HUDEP-2 (cell line): ENCODE results near the gene GGTLC2.
A peak's percentile ranks its signal among the peaks of the same experiment; 100 is the strongest.
"Not testable (repeated sequence)": the region's sequence is repeated elsewhere in the genome, so short reads cannot be mapped to it uniquely, and the experiment has no call there.

Experiments
- DNase-seq, 76 experiments: peaks; one replicate each; lab custom pipeline; 2025; ENCODE audit not compliant: unreplicated experiment in 76 of 76; lab: John Stamatoyannopoulos, UW

The GGTLC2 gene

GRCh38 chr22:22644314-22644713 is at the start of gene GGTLC2:
Gene GGTLC2, plus strand, starts transcription at chr22:22644614. Its CDS starts 1,732 bp downstream, at chr22:22646346.
- not testable (repeated sequence) for DNase-seq

GRCh38 chr22:22595001-22595835 is 49.2 kb upstream of the GGTLC2 start:
- DNase-seq, result no peak

- no peak for DNase-seq
Observed at GRCh38 chr22:22598144-22598543, 46.3 kb upstream of the GGTLC2 start.

GRCh38 chr22:22599248-22599647 is 45.2 kb upstream of the GGTLC2 start:
- no peak for DNase-seq

GRCh38 chr22:22600531-22601261 is 43.7 kb upstream of the GGTLC2 start:
- DNase-seq, result no peak

- no peak for DNase-seq
Observed at GRCh38 chr22:22603470-22603947, 40.9 kb upstream of the GGTLC2 start.

GRCh38 chr22:22604326-22605073 is 39.9 kb upstream of the GGTLC2 start:
- DNase-seq, result no peak

GRCh38 chr22:22605074-22605404 is 39.4 kb upstream of the GGTLC2 start:
- DNase-seq, result no peak

- not testable (repeated sequence) for DNase-seq
Observed at GRCh38 chr22:22608022-22608421, 36.4 kb upstream of the GGTLC2 start.

GRCh38 chr22:22609291-22609690 is 35.1 kb upstream of the GGTLC2 start:
- no peak for DNase-seq

- no peak for DNase-seq
Observed at GRCh38 chr22:22612516-22612915, 31.9 kb upstream of the GGTLC2 start.

GRCh38 chr22:22614065-22614464 is 30.3 kb upstream of the GGTLC2 start:
- no peak for DNase-seq

GRCh38 chr22:22616636-22617035 is 27.8 kb upstream of the GGTLC2 start:
- no peak for DNase-seq

- DNase-seq, result no peak
Observed at GRCh38 chr22:22618448-22618847, 26.0 kb upstream of the GGTLC2 start.

GRCh38 chr22:22618923-22619322 is 25.5 kb upstream of the GGTLC2 start:
- no peak for DNase-seq

- DNase-seq, result no peak
Observed at GRCh38 chr22:22619765-22620414, 24.5 kb upstream of the GGTLC2 start.

- not testable (repeated sequence) for DNase-seq
Observed at GRCh38 chr22:22628546-22629495, 15.6 kb upstream of the GGTLC2 start.

- DNase-seq, result peak in 1 of 76 experiments; percentile 1
Observed at GRCh38 chr22:22631223-22631652, 13.2 kb upstream of the GGTLC2 start.

GRCh38 chr22:22632226-22632625 is 12.2 kb upstream of the GGTLC2 start:
- DNase-seq, result not testable (repeated sequence)
